ENCODE results near the gene CAP2. TPM values are rescaled to one million over a fixed set of nuclear protein-coding genes. Genes with fewer than 3 reads are reported as not detected.

CAP2 gene
- total RNA-seq, 1 donor from 2014 or later, result not detected

GRCh38 chr6:17455919-17456318 is 62.5 kb downstream of the CAP2 start:
- peaks cover 5% of the 10 kb centered on the region for H3K27me3 Mint-ChIP-seq (ENCODE audit: low read depth)
- no peaks in the 10 kb centered on the region for H3K36me3 Mint-ChIP-seq (ENCODE audit: low read depth)
- no peak for DNase-seq (ENCODE audit: low spot score)
- no peaks in the 10 kb centered on the region for H3K9me3 Mint-ChIP-seq
- H3K4me1 Mint-ChIP-seq (ENCODE audit: low read depth), result no peaks in the 10 kb centered on the region
- intact Hi-C loops (cut with micrococcal nuclease), result no loop called here
- no peak overlapping the region for H3K27ac Mint-ChIP-seq
- H3K4me3 Mint-ChIP-seq (ENCODE audit: low read depth), result no peak overlapping the region

- no peak overlapping the region for H3K27ac Mint-ChIP-seq
- H3K9me3 Mint-ChIP-seq, result no peaks in the 10 kb centered on the region
- no peak overlapping the region for H3K4me3 Mint-ChIP-seq (ENCODE audit: low read depth)
- peaks cover 5% of the 10 kb centered on the region for H3K27me3 Mint-ChIP-seq (ENCODE audit: low read depth)
- no peak for DNase-seq (ENCODE audit: low spot score)
- intact Hi-C loops (cut with micrococcal nuclease), result no loop called here
- H3K4me1 Mint-ChIP-seq (ENCODE audit: low read depth), result no peaks in the 10 kb centered on the region
- no peaks in the 10 kb centered on the region for H3K36me3 Mint-ChIP-seq (ENCODE audit: low read depth)
These were observed 63.3 kb downstream of the CAP2 start for GRCh38 chr6:17456711-17457110.

GRCh38 chr6:17457405-17457804 is 64.0 kb downstream of the CAP2 start:
- Mint-ChIP-seq H3K4me3 (ENCODE audit: low read depth) (no peak overlapping the region), H3K27ac (no peak overlapping the region)

GRCh38 chr6:17457956-17458355 is 64.6 kb downstream of the CAP2 start:
- intact Hi-C loops (cut with micrococcal nuclease), result no loop called here
- Mint-ChIP-seq H3K36me3 (ENCODE audit: low read depth) (no peaks in the 10 kb centered on the region), H3K27me3 (ENCODE audit: low read depth) (peaks cover 5% of the 10 kb centered on the region), H3K27ac (no peak overlapping the region), H3K4me3 (ENCODE audit: low read depth) (no peak overlapping the region), H3K4me1 (ENCODE audit: low read depth) (no peaks in the 10 kb centered on the region), H3K9me3 (no peaks in the 10 kb centered on the region)
- no peak for DNase-seq (ENCODE audit: low spot score)

More at GRCh38 chr6:17457405-17457804, 64.0 kb downstream of the CAP2 start:
- no peaks in the 10 kb centered on the region for H3K9me3 Mint-ChIP-seq
- intact Hi-C loops (cut with micrococcal nuclease), result no loop called here
- peaks cover 5% of the 10 kb centered on the region for H3K27me3 Mint-ChIP-seq (ENCODE audit: low read depth)
- no peaks in the 10 kb centered on the region for H3K36me3 Mint-ChIP-seq (ENCODE audit: low read depth)
- no peaks in the 10 kb centered on the region for H3K4me1 Mint-ChIP-seq (ENCODE audit: low read depth)
- DNase-seq (ENCODE audit: low spot score), result no peak

GRCh38 chr6:17458966-17459365 is 65.6 kb downstream of the CAP2 start:
- H3K4me1 Mint-ChIP-seq (ENCODE audit: low read depth), result no peaks in the 10 kb centered on the region
- no peaks in the 10 kb centered on the region for H3K9me3 Mint-ChIP-seq
- intact Hi-C loops (cut with micrococcal nuclease), result no loop called here
- H3K4me3 Mint-ChIP-seq (ENCODE audit: low read depth), result no peak overlapping the region
- H3K36me3 Mint-ChIP-seq (ENCODE audit: low read depth), result no peaks in the 10 kb centered on the region
- no peak for DNase-seq (ENCODE audit: low spot score)
- H3K27me3 Mint-ChIP-seq (ENCODE audit: low read depth), result peaks cover 5% of the 10 kb centered on the region
- no peak overlapping the region for H3K27ac Mint-ChIP-seq

GRCh38 chr6:17460862-17461261 is 67.5 kb downstream of the CAP2 start:
- Mint-ChIP-seq H3K9me3 (no peaks in the 10 kb centered on the region), H3K4me1 (ENCODE audit: low read depth) (no peaks in the 10 kb centered on the region), H3K36me3 (ENCODE audit: low read depth) (no peaks in the 10 kb centered on the region), H3K27ac (no peak overlapping the region), H3K27me3 (ENCODE audit: low read depth) (peaks cover 5% of the 10 kb centered on the region), H3K4me3 (ENCODE audit: low read depth) (no peak overlapping the region)
- DNase-seq (ENCODE audit: low spot score), result no peak
- intact Hi-C loops (cut with micrococcal nuclease), result no loop called here

GRCh38 chr6:17466147-17466546 is 72.8 kb downstream of the CAP2 start:
- intact Hi-C loops (cut with micrococcal nuclease), result no loop called here
- Mint-ChIP-seq H3K4me1 (ENCODE audit: low read depth) (no peaks in the 10 kb centered on the region), H3K27ac (no peak overlapping the region)

GRCh38 chr6:17466707-17467106 is 73.3 kb downstream of the CAP2 start:
- DNase-seq (ENCODE audit: low spot score), result no peak
- H3K27me3 Mint-ChIP-seq (ENCODE audit: low read depth), result no peaks in the 10 kb centered on the region
- no peak overlapping the region for H3K27ac Mint-ChIP-seq
- H3K36me3 Mint-ChIP-seq (ENCODE audit: low read depth), result no peaks in the 10 kb centered on the region
- intact Hi-C loops (cut with micrococcal nuclease), result no loop called here
- no peak overlapping the region for H3K4me3 Mint-ChIP-seq (ENCODE audit: low read depth)
- H3K9me3 Mint-ChIP-seq, result no peaks in the 10 kb centered on the region
- no peaks in the 10 kb centered on the region for H3K4me1 Mint-ChIP-seq (ENCODE audit: low read depth)

More at GRCh38 chr6:17466147-17466546, 72.8 kb downstream of the CAP2 start:
- H3K27me3 Mint-ChIP-seq (ENCODE audit: low read depth), result no peaks in the 10 kb centered on the region
- no peak for DNase-seq (ENCODE audit: low spot score)
- H3K36me3 Mint-ChIP-seq (ENCODE audit: low read depth), result no peaks in the 10 kb centered on the region
- H3K9me3 Mint-ChIP-seq, result no peaks in the 10 kb centered on the region
- H3K4me3 Mint-ChIP-seq (ENCODE audit: low read depth), result no peak overlapping the region

GRCh38 chr6:17469006-17469832 is 75.8 kb downstream of the CAP2 start:
- no peak for DNase-seq (ENCODE audit: low spot score)
- Mint-ChIP-seq H3K36me3 (ENCODE audit: low read depth) (no peaks in the 10 kb centered on the region), H3K27ac (no peak overlapping the region), H3K4me1 (ENCODE audit: low read depth) (no peaks in the 10 kb centered on the region), H3K4me3 (ENCODE audit: low read depth) (no peak overlapping the region), H3K27me3 (ENCODE audit: low read depth) (peaks cover 2% of the 10 kb centered on the region), H3K9me3 (no peaks in the 10 kb centered on the region)
- intact Hi-C loops (cut with micrococcal nuclease), result no loop called here

- Mint-ChIP-seq H3K36me3 (ENCODE audit: low read depth) (no peaks in the 10 kb centered on the region), H3K27ac (no peak overlapping the region), H3K27me3 (ENCODE audit: low read depth) (peaks cover 4% of the 10 kb centered on the region), H3K9me3 (no peaks in the 10 kb centered on the region), H3K4me3 (ENCODE audit: low read depth) (no peak overlapping the region), H3K4me1 (ENCODE audit: low read depth) (no peaks in the 10 kb centered on the region)
- intact Hi-C loops (cut with micrococcal nuclease), result no loop called here
- DNase-seq (ENCODE audit: low spot score), result no peak
These were observed 77.0 kb downstream of the CAP2 start for GRCh38 chr6:17470202-17470937.

- H3K9me3 Mint-ChIP-seq, result no peaks in the 10 kb centered on the region
- H3K36me3 Mint-ChIP-seq (ENCODE audit: low read depth), result no peaks in the 10 kb centered on the region
- H3K4me1 Mint-ChIP-seq (ENCODE audit: low read depth), result no peaks in the 10 kb centered on the region
- intact Hi-C loops (cut with micrococcal nuclease), result no loop called here
- H3K4me3 Mint-ChIP-seq (ENCODE audit: low read depth), result no peak overlapping the region
- no peak overlapping the region for H3K27ac Mint-ChIP-seq
- no peak for DNase-seq (ENCODE audit: low spot score)
- H3K27me3 Mint-ChIP-seq (ENCODE audit: low read depth), result peaks cover 4% of the 10 kb centered on the region
These were observed 77.5 kb downstream of the CAP2 start for GRCh38 chr6:17470938-17471327.

GRCh38 chr6:17472653-17473183 is 79.3 kb downstream of the CAP2 start:
- Mint-ChIP-seq H3K4me1 (ENCODE audit: low read depth) (no peaks in the 10 kb centered on the region), H3K4me3 (ENCODE audit: low read depth) (no peak overlapping the region), H3K27me3 (ENCODE audit: low read depth) (peaks cover 4% of the 10 kb centered on the region), H3K27ac (no peak overlapping the region), H3K9me3 (no peaks in the 10 kb centered on the region), H3K36me3 (ENCODE audit: low read depth) (no peaks in the 10 kb centered on the region)
- intact Hi-C loops (cut with micrococcal nuclease), result no loop called here
- no peak for DNase-seq (ENCODE audit: low spot score)

- Mint-ChIP-seq H3K36me3 (ENCODE audit: low read depth) (no peaks in the 10 kb centered on the region), H3K4me1 (ENCODE audit: low read depth) (no peaks in the 10 kb centered on the region), H3K27ac (no peak overlapping the region), H3K27me3 (ENCODE audit: low read depth) (peaks cover 4% of the 10 kb centered on the region), H3K4me3 (ENCODE audit: low read depth) (no peak overlapping the region), H3K9me3 (no peaks in the 10 kb centered on the region)
- no peak for DNase-seq (ENCODE audit: low spot score)
- intact Hi-C loops (cut with micrococcal nuclease), result no loop called here
These were observed 80.2 kb downstream of the CAP2 start for GRCh38 chr6:17473554-17473953.
